NAMALWA (cell line): Measurements from ENCODE around the gene DDB1.

Experiments used
- DNase-seq: peaks from one replicate; pipeline ENCODE4 v3.0.0-alpha.2; 2015; ENCODE audit warnings: low spot score

The DDB1 gene

GRCh38 chr11:61297341-61297740, 35.6 kb downstream of the DDB1 start:
- DNase-seq = no peak

- DNase-seq = peak; percentile 30
These were observed 37.3 kb downstream of the DDB1 start for GRCh38 chr11:61295596-61295926.

- DNase-seq = peak; percentile 85
These were observed 37.9 kb downstream of the DDB1 start, which contains the start of gene VWCE for GRCh38 chr11:61294717-61295595. TSS of gene VWCE (minus strand) at chr11:61295316. CDS start at chr11:61295037, 279 bp downstream.

GRCh38 chr11:61293867-61294716, 38.8 kb downstream of the DDB1 start:
- DNase-seq = peak; percentile 60

- DNase-seq = no peak
These were observed 40.5 kb downstream of the DDB1 start for GRCh38 chr11:61292356-61292755.

GRCh38 chr11:61290905-61291690, 41.8 kb downstream of the DDB1 start:
- peak; percentile 35 for DNase-seq

GRCh38 chr11:61287338-61287977, 45.4 kb downstream of the DDB1 start:
- DNase-seq = no peak

- DNase-seq = no peak
These were observed 49.3 kb downstream of the DDB1 start for GRCh38 chr11:61283613-61284012.

GRCh38 chr11:61281581-61282250, 51.2 kb downstream of the DDB1 start:
- DNase-seq = peak; percentile 58

- DNase-seq = no peak
These were observed 51.9 kb downstream of the DDB1 start for GRCh38 chr11:61280883-61281580.

GRCh38 chr11:61279934-61280659, 52.8 kb downstream of the DDB1 start:
- peak; percentile 16 for DNase-seq

- no peak for DNase-seq
These were observed 54.9 kb downstream of the DDB1 start for GRCh38 chr11:61278001-61278470.

GRCh38 chr11:61277186-61278000, 55.5 kb downstream of the DDB1 start:
- DNase-seq = no peak

GRCh38 chr11:61275191-61275590, 57.7 kb downstream of the DDB1 start:
- DNase-seq = no peak

GRCh38 chr11:61274084-61274483, 58.8 kb downstream of the DDB1 start:
- DNase-seq = no peak

GRCh38 chr11:61273178-61274078, 59.5 kb downstream of the DDB1 start:
- no peak for DNase-seq

- DNase-seq = no peak
These were observed 60.2 kb downstream of the DDB1 start for GRCh38 chr11:61272731-61273130.
